Measurements from ENCODE around the gene PCDHGC5.

The PCDHGC5 gene

GRCh38 chr5:141477815-141478214 is 11.1 kb upstream of the PCDHGC5 start:
- no peak for TF ChIP-seq RAD21 (IDR thresholded peaks at IDR 0.05; ENCODE audit: low read depth)
- TF ChIP-seq TEAD4 (IDR thresholded peaks at IDR 0.05) = no peak
- TF ChIP-seq YY1 (IDR thresholded peaks at IDR 0.05; ENCODE audit: low read depth) = no peak
- TF ChIP-seq, protein P1, sequence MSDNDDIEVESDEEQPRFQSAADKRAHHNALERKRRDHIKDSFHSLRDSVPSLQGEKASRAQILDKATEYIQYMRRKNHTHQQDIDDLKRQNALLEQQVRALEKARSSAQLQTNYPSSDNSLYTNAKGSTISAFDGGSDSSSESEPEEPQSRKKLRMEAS (IDR thresholded peaks at IDR 0.05) = no peak
- TF ChIP-seq TAF1 (IDR thresholded peaks at IDR 0.05; ENCODE audit: low read depth) = no peak
- TF ChIP-seq CREB1 (IDR thresholded peaks at IDR 0.05; ENCODE audit: low read depth) = no peak
- TF ChIP-seq, protein P2, sequence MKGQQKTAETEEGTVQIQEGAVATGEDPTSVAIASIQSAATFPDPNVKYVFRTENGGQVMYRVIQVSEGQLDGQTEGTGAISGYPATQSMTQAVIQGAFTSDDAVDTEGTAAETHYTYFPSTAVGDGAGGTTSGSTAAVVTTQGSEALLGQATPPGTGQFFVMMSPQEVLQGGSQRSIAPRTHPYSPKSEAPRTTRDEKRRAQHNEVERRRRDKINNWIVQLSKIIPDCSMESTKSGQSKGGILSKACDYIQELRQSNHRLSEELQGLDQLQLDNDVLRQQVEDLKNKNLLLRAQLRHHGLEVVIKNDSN (IDR thresholded peaks at IDR 0.05) = no peak
- TF ChIP-seq CEBPB (IDR thresholded peaks at IDR 0.05) = no peak
- no peak for TF ChIP-seq TCF12 (IDR thresholded peaks at IDR 0.05; ENCODE audit: low read depth)
- no peak for TF ChIP-seq EGR1 (IDR thresholded peaks at IDR 0.05)
- TF ChIP-seq EP300 (IDR thresholded peaks at IDR 0.05; ENCODE audit: borderline replicate concordance) = no peak
- no peak for TF ChIP-seq ZBTB7A (IDR thresholded peaks at IDR 0.05; ENCODE audit: low read depth)
- no peak for TF ChIP-seq FOXM1 (IDR thresholded peaks at IDR 0.05; ENCODE audit: borderline replicate concordance, low read depth)
- TF ChIP-seq, protein P3, sequence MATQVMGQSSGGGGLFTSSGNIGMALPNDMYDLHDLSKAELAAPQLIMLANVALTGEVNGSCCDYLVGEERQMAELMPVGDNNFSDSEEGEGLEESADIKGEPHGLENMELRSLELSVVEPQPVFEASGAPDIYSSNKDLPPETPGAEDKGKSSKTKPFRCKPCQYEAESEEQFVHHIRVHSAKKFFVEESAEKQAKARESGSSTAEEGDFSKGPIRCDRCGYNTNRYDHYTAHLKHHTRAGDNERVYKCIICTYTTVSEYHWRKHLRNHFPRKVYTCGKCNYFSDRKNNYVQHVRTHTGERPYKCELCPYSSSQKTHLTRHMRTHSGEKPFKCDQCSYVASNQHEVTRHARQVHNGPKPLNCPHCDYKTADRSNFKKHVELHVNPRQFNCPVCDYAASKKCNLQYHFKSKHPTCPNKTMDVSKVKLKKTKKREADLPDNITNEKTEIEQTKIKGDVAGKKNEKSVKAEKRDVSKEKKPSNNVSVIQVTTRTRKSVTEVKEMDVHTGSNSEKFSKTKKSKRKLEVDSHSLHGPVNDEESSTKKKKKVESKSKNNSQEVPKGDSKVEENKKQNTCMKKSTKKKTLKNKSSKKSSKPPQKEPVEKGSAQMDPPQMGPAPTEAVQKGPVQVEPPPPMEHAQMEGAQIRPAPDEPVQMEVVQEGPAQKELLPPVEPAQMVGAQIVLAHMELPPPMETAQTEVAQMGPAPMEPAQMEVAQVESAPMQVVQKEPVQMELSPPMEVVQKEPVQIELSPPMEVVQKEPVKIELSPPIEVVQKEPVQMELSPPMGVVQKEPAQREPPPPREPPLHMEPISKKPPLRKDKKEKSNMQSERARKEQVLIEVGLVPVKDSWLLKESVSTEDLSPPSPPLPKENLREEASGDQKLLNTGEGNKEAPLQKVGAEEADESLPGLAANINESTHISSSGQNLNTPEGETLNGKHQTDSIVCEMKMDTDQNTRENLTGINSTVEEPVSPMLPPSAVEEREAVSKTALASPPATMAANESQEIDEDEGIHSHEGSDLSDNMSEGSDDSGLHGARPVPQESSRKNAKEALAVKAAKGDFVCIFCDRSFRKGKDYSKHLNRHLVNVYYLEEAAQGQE (IDR thresholded peaks at IDR 0.05; ENCODE audit: low read depth) = no peak
- TF ChIP-seq NFIC (IDR thresholded peaks at IDR 0.05) = no peak

DNA sequence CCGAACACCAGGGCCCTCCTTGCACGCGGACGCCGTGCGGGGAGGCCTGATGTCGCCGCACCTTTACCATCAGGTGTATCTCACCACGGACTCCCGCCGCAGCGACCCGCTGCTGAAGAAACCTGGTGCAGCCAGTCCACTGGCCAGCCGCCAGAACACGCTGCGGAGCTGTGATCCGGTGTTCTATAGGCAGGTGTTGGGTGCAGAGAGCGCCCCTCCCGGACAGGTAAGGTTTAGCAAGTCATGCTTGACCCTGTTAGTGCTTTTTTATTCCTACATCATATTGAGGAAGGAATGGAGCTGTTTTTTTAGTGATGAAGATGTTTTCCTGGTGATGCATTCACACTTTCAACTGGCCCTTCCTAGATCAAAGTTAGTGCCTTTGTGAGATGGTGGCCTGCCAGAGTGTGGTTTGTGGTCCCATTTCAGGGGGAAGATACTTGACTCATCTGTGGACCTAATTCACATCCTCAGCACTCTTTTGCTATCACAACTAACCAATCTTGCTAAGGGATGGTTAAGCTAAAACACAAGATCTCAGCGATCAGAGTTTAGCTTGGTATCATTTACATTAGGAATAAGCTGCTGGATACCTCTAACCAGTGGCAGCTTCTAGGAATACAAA is 10.4 kb upstream of the PCDHGC5 start:
- TF ChIP-seq RAD21 (IDR thresholded peaks at IDR 0.05; ENCODE audit: low read depth) (peak; percentile 9; the same call in 1 of the 2 replicates), ZBTB7A (IDR thresholded peaks at IDR 0.05; ENCODE audit: low read depth) (no peak), TCF12 (IDR thresholded peaks at IDR 0.05; ENCODE audit: low read depth) (no peak), YY1 (IDR thresholded peaks at IDR 0.05; ENCODE audit: low read depth) (no peak), NFIC (IDR thresholded peaks at IDR 0.05) (peak; percentile 49; the same call in 1 of the 2 replicates)
- TF ChIP-seq, protein P1 (IDR thresholded peaks at IDR 0.05) = no peak
- TF ChIP-seq, protein P2 (IDR thresholded peaks at IDR 0.05) = no peak

DNA sequence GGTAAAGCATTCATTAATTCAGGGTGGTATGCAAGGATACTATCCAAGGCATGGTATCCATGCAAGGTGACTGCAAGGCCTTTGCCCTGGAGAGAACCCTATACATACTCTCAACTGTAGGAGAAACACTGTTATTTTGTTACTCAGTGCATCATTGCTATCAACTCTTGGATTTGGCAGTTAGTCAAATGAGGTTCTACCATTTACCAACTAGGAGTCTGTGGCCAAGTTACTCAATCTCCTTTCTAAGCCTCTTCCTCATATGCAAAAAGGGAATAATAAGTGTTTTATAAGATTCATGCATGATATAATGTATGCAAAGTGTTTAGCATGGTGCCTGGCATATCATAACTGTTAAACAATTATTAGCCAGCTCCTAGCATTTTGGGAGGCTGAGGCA is 9.1 kb upstream of the PCDHGC5 start:
- TF ChIP-seq EP300 (IDR thresholded peaks at IDR 0.05; ENCODE audit: borderline replicate concordance) = no peak
- TF ChIP-seq RAD21 (IDR thresholded peaks at IDR 0.05; ENCODE audit: low read depth) = no peak
- no peak for TF ChIP-seq FOXM1 (IDR thresholded peaks at IDR 0.05; ENCODE audit: borderline replicate concordance, low read depth)
- TF ChIP-seq TAF1 (IDR thresholded peaks at IDR 0.05; ENCODE audit: low read depth) = no peak
- TF ChIP-seq CREB1 (IDR thresholded peaks at IDR 0.05; ENCODE audit: low read depth) = no peak
- no peak for TF ChIP-seq YY1 (IDR thresholded peaks at IDR 0.05; ENCODE audit: low read depth)
- TF ChIP-seq, protein P2 (IDR thresholded peaks at IDR 0.05) = no peak
- TF ChIP-seq, protein P1 (IDR thresholded peaks at IDR 0.05) = no peak
- TF ChIP-seq NFIC (IDR thresholded peaks at IDR 0.05) = no peak
- TF ChIP-seq, protein P3 (IDR thresholded peaks at IDR 0.05; ENCODE audit: low read depth) = no peak
- TF ChIP-seq CEBPB (IDR thresholded peaks at IDR 0.05) = no peak
- no peak for TF ChIP-seq TEAD4 (IDR thresholded peaks at IDR 0.05)
- no peak for TF ChIP-seq TCF12 (IDR thresholded peaks at IDR 0.05; ENCODE audit: low read depth)
- TF ChIP-seq EGR1 (IDR thresholded peaks at IDR 0.05) = no peak

DNA sequence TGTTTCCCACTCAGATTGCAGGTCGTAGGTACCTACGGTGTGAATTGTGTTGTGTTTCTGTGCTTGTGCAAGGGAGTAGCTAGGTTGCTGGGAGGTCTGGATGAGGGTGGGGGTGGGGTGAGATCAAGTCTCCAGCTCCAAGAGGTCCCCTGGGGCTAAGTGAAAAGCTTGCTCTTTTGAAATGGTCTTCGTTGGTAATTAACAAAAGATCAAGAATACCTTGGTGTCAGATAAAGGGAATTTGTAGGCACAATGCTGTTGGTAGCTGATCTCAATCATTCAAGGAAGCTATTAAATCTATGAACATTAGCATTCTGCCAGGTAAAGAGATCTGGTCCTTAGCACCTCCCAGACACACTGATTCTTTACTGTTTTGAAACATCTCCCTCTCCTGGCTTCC is 5.0 kb upstream of the PCDHGC5 start:
- TF ChIP-seq EGR1 (IDR thresholded peaks at IDR 0.05) (no peak), FOXM1 (IDR thresholded peaks at IDR 0.05; ENCODE audit: borderline replicate concordance, low read depth) (no peak), EP300 (IDR thresholded peaks at IDR 0.05; ENCODE audit: borderline replicate concordance) (no peak), TEAD4 (IDR thresholded peaks at IDR 0.05) (no peak), CEBPB (IDR thresholded peaks at IDR 0.05) (no peak), CREB1 (IDR thresholded peaks at IDR 0.05; ENCODE audit: low read depth) (no peak), YY1 (IDR thresholded peaks at IDR 0.05; ENCODE audit: low read depth) (no peak), RAD21 (IDR thresholded peaks at IDR 0.05; ENCODE audit: low read depth) (no peak), TAF1 (IDR thresholded peaks at IDR 0.05; ENCODE audit: low read depth) (no peak), NFIC (IDR thresholded peaks at IDR 0.05) (no peak), ZBTB7A (IDR thresholded peaks at IDR 0.05; ENCODE audit: low read depth) (no peak), TCF12 (IDR thresholded peaks at IDR 0.05; ENCODE audit: low read depth) (no peak)
- TF ChIP-seq, protein P3 (IDR thresholded peaks at IDR 0.05; ENCODE audit: low read depth) = no peak
- TF ChIP-seq, protein P1 (IDR thresholded peaks at IDR 0.05) = no peak
- TF ChIP-seq, protein P2 (IDR thresholded peaks at IDR 0.05) = no peak
